BLaER1 (cell line): Measurements from ENCODE around the gene ACVR1.

ENCODE experiments used
- H3K27ac ChIP-seq: shearing (Covaris generic); formaldehyde crosslinking; 2 replicates; pipeline ENCODE4 v1.8.1; 2022
- H3K27me3 ChIP-seq: shearing (Covaris generic); formaldehyde crosslinking; 2 replicates; pipeline ENCODE4 v1.8.1; 2022
- H3K36me3 ChIP-seq: shearing (Covaris generic); formaldehyde crosslinking; 2 replicates; pipeline ENCODE4 v1.8.1; 2022
- H3K4me1 ChIP-seq: shearing (Covaris generic); formaldehyde crosslinking; 2 replicates; pipeline ENCODE4 v1.8.1; 2022
- H3K4me2 ChIP-seq: shearing (Covaris generic); formaldehyde crosslinking; 2 replicates; pipeline ENCODE4 v1.8.1; 2022
- H3K4me3 ChIP-seq: shearing (Covaris generic); formaldehyde crosslinking; 2 replicates; pipeline ENCODE4 v1.8.1; 2022
- H3K9ac ChIP-seq: shearing (Covaris generic); formaldehyde crosslinking; 2 replicates; pipeline ENCODE4 v1.8.1; 2022
- H3K9me3 ChIP-seq: shearing (Covaris generic); formaldehyde crosslinking; 2 replicates; pipeline ENCODE4 v1.8.1; 2022
- H4K20me1 ChIP-seq: shearing (Covaris generic); formaldehyde crosslinking; 2 replicates; pipeline ENCODE4 v1.8.1; 2022
- Cebpa-rat ChIP-seq: shearing (Covaris generic); IDR thresholded peaks from 2 replicates; pipeline ENCODE4 v1.8.1; 2022

Gene ACVR1

GRCh38 chr2:157875641-157876065 is 477 bp downstream of the ACVR1 start:
- H3K36me3 ChIP-seq: no peaks in the 10 kb centered on the region
- peak overlapping the region; percentile 74 for H3K27ac ChIP-seq
- H3K27me3 ChIP-seq: no peaks in the 10 kb centered on the region
- H3K4me2 ChIP-seq: peak overlapping the region; percentile 94
- peaks cover 15% of the 10 kb centered on the region; the same call in 1 of the 2 replicates for H4K20me1 ChIP-seq
- no peaks in the 10 kb centered on the region for H3K9me3 ChIP-seq
- no peak for TF ChIP-seq Cebpa-rat
- H3K9ac ChIP-seq: peak overlapping the region; percentile 83
- peak overlapping the region; percentile 80 for H3K4me3 ChIP-seq
- peaks cover 18% of the 10 kb centered on the region for H3K4me1 ChIP-seq

GRCh38 chr2:157874997-157875640 is 1.0 kb downstream of the ACVR1 start:
- Histone ChIP-seq H3K4me3 (peak overlapping the region; percentile 80), H3K27me3 (no peaks in the 10 kb centered on the region), H4K20me1 (peaks cover 15% of the 10 kb centered on the region; the same call in 1 of the 2 replicates), H3K27ac (peak overlapping the region; percentile 74; the same call in 1 of the 2 replicates), H3K9ac (peak overlapping the region; percentile 83), H3K9me3 (no peaks in the 10 kb centered on the region), H3K36me3 (no peaks in the 10 kb centered on the region), H3K4me1 (peaks cover 18% of the 10 kb centered on the region), H3K4me2 (peak overlapping the region; percentile 94)
- TF ChIP-seq Cebpa-rat: no peak

GRCh38 chr2:157874348-157874747 is 1.8 kb downstream of the ACVR1 start:
- Histone ChIP-seq H3K9me3 (no peaks in the 10 kb centered on the region), H3K27me3 (no peaks in the 10 kb centered on the region), H3K9ac (0 out of 2 replicates have a peak overlapping the region, but pooled peaks have one; percentile 29), H3K4me3 (peak overlapping the region; percentile 80), H3K4me1 (peaks cover 18% of the 10 kb centered on the region), H3K36me3 (no peaks in the 10 kb centered on the region), H4K20me1 (peaks cover 15% of the 10 kb centered on the region; the same call in 1 of the 2 replicates), H3K4me2 (peak overlapping the region; percentile 94), H3K27ac (no peak overlapping the region)
- no peak for TF ChIP-seq Cebpa-rat

GRCh38 chr2:157872791-157873190 is 3.3 kb downstream of the ACVR1 start:
- Histone ChIP-seq H3K4me1 (peaks cover 18% of the 10 kb centered on the region), H3K36me3 (no peaks in the 10 kb centered on the region), H3K4me2 (no peak overlapping the region), H3K9ac (no peak overlapping the region), H3K27me3 (no peaks in the 10 kb centered on the region), H4K20me1 (peaks cover 15% of the 10 kb centered on the region; the same call in 1 of the 2 replicates), H3K9me3 (no peaks in the 10 kb centered on the region), H3K27ac (no peak overlapping the region), H3K4me3 (no peak overlapping the region)
- no peak for TF ChIP-seq Cebpa-rat

GRCh38 chr2:157871415-157871814 is 4.7 kb downstream of the ACVR1 start:
- TF ChIP-seq Cebpa-rat: no peak
- Histone ChIP-seq H3K9me3 (no peaks in the 10 kb centered on the region), H4K20me1 (peaks cover 15% of the 10 kb centered on the region; the same call in 1 of the 2 replicates), H3K9ac (no peak overlapping the region), H3K4me2 (no peak overlapping the region), H3K4me3 (no peak overlapping the region), H3K36me3 (no peaks in the 10 kb centered on the region), H3K4me1 (peaks cover 10% of the 10 kb centered on the region), H3K27me3 (no peaks in the 10 kb centered on the region), H3K27ac (no peak overlapping the region)

- Histone ChIP-seq H3K36me3 (no peaks in the 10 kb centered on the region), H3K4me1 (peaks cover 2% of the 10 kb centered on the region), H3K27me3 (no peaks in the 10 kb centered on the region), H3K27ac (no peak overlapping the region), H3K9ac (no peak overlapping the region), H3K9me3 (no peaks in the 10 kb centered on the region), H3K4me3 (no peak overlapping the region), H3K4me2 (no peak overlapping the region), H4K20me1 (peaks cover 8% of the 10 kb centered on the region; the same call in 1 of the 2 replicates)
- no peak for TF ChIP-seq Cebpa-rat
Measured at GRCh38 chr2:157868993-157869392, 7.1 kb downstream of the ACVR1 start.

- no peak overlapping the region for H3K4me3 ChIP-seq
- H3K27me3 ChIP-seq: no peaks in the 10 kb centered on the region
- no peak overlapping the region for H3K27ac ChIP-seq
- H3K9me3 ChIP-seq: no peaks in the 10 kb centered on the region
- no peaks in the 10 kb centered on the region for H3K36me3 ChIP-seq
- H3K9ac ChIP-seq: no peak overlapping the region
- no peak overlapping the region for H3K4me2 ChIP-seq
- H3K4me1 ChIP-seq: no peaks in the 10 kb centered on the region
- no peak for TF ChIP-seq Cebpa-rat
- peaks cover 6% of the 10 kb centered on the region; the same call in 1 of the 2 replicates for H4K20me1 ChIP-seq
Measured at GRCh38 chr2:157867703-157868102, 8.4 kb downstream of the ACVR1 start.

GRCh38 chr2:157866666-157867642 is 9.2 kb downstream of the ACVR1 start:
- Histone ChIP-seq H3K4me3 (no peak overlapping the region), H3K4me1 (no peaks in the 10 kb centered on the region), H3K36me3 (no peaks in the 10 kb centered on the region), H4K20me1 (peaks cover 2% of the 10 kb centered on the region; the same call in 1 of the 2 replicates), H3K27ac (no peak overlapping the region), H3K27me3 (no peaks in the 10 kb centered on the region), H3K4me2 (no peak overlapping the region), H3K9ac (no peak overlapping the region), H3K9me3 (no peaks in the 10 kb centered on the region)
- no peak for TF ChIP-seq Cebpa-rat

- no peaks in the 10 kb centered on the region for H3K9me3 ChIP-seq
- no peak overlapping the region for H3K9ac ChIP-seq
- no peaks in the 10 kb centered on the region for H4K20me1 ChIP-seq
- no peak overlapping the region for H3K4me3 ChIP-seq
- H3K36me3 ChIP-seq: no peaks in the 10 kb centered on the region
- no peaks in the 10 kb centered on the region for H3K27me3 ChIP-seq
- no peak overlapping the region for H3K4me2 ChIP-seq
- no peak for TF ChIP-seq Cebpa-rat
- H3K27ac ChIP-seq: no peak overlapping the region
- H3K4me1 ChIP-seq: no peaks in the 10 kb centered on the region
Measured at GRCh38 chr2:157866202-157866601, 9.9 kb downstream of the ACVR1 start.
